K562 (cell line): Measurements from ENCODE around the gene OR1I1. TPM values are rescaled to one million over a fixed set of nuclear protein-coding genes. Genes with fewer than 3 reads are reported as not detected.

Source experiments
- ATF3 ChIP-seq, 2 experiments: fragments of 450-650 bp in 1 of 2; sonication (generic) in 1 of 2; formaldehyde crosslinking in 1 of 2; IDR thresholded peaks in 1 of 2; conservative IDR thresholded peaks in 1 of 2; 2 replicates each; pipeline versions ENCODE4 v1.6.1 to v1.8.1; 2016 to 2023; ENCODE audit warnings: mild to moderate bottlenecking in 2 of 2, moderate library complexity in 2 of 2, inconsistent platforms in 1 of 2, missing genetic modification reagents in 1 of 2
- CREB1 ChIP-seq, 2 experiments: sonication (generic) in 1 of 2; formaldehyde crosslinking in 1 of 2; IDR thresholded peaks; 2 replicates each; pipeline versions ENCODE4 v1.6.1 to v1.8.0; 2012 to 2022; ENCODE audit warnings: inconsistent platforms in 1 of 2, mild to moderate bottlenecking in 1 of 2, missing genetic modification reagents in 1 of 2, moderate library complexity in 1 of 2
- E2F6 ChIP-seq, 2 experiments: IDR thresholded peaks; 2 replicates each; pipeline ENCODE4 v1.6.1; 2011; ENCODE audit warnings: borderline replicate concordance in 1 of 2, control low read depth in 1 of 2, low read depth in 1 of 2, low read length in 1 of 2, mild to moderate bottlenecking in 1 of 2, mixed read lengths in 1 of 2, moderate library complexity in 1 of 2; ENCODE audit not compliant: insufficient read depth in 1 of 2, insufficient read length in 1 of 2, poor library complexity in 1 of 2, severe bottlenecking in 1 of 2; ENCODE audit errors: extremely low read depth in 1 of 2
- HDAC1 ChIP-seq, 2 experiments: fragments of 450-650 bp; IDR thresholded peaks; 2 replicates each; pipeline ENCODE4 v1.6.1; 2016 to 2017; ENCODE audit warnings: inconsistent platforms in 1 of 2, mild to moderate bottlenecking in 1 of 2, moderate library complexity in 1 of 2
- HDAC6 ChIP-seq: IDR thresholded peaks from 2 replicates; pipeline ENCODE4 v1.6.1; 2012; ENCODE audit warnings: low read depth, mild to moderate bottlenecking, control low read depth, inconsistent platforms, low read length, moderate library complexity
- HMGN3 ChIP-seq: IDR thresholded peaks from 2 replicates; pipeline ENCODE4 v1.6.1; 2011; ENCODE audit warnings: borderline replicate concordance, low read depth, mild to moderate bottlenecking, mixed read lengths, low read length; ENCODE audit not compliant: insufficient read length; ENCODE audit errors: extremely low read depth
- HNRNPLL ChIP-seq: fragments of 200-400 bp; formaldehyde crosslinking; IDR thresholded peaks from 2 replicates; pipeline ENCODE4 v1.6.1; 2017; ENCODE audit warnings: low read length, low read depth, mild to moderate bottlenecking; ENCODE audit not compliant: poor library complexity, severe bottlenecking
- MEIS2 ChIP-seq: fragments of 450-650 bp; IDR thresholded peaks from 2 replicates; pipeline ENCODE4 v1.6.1; 2014; ENCODE audit warnings: mild to moderate bottlenecking; ENCODE audit not compliant: partially characterized antibody
- PHF8 ChIP-seq: fragments of 200-600 bp; sonication (generic); IDR thresholded peaks from 2 replicates; pipeline ENCODE4 v1.6.1; 2012; ENCODE audit warnings: mixed run types, mild to moderate bottlenecking, inconsistent platforms, low read length, moderate library complexity, borderline replicate concordance
- RFX7 ChIP-seq: fragments of 250-450 bp; sonication (Bioruptor Pico); IDR thresholded peaks from 2 replicates; pipeline ENCODE4 v1.5.1; 2021; ENCODE audit warnings: mild to moderate bottlenecking
- ZNF57 ChIP-seq: fragments of 450-650 bp; formaldehyde crosslinking; IDR thresholded peaks from 2 replicates; pipeline ENCODE4 v1.4.0; 2020; ENCODE audit warnings: mild to moderate bottlenecking, moderate library complexity
- polyA plus RNA-seq, 8 experiments: library from polyadenylated mRNA; depleted of rRNA in 4 of 8; stranded (reverse) in 5 of 8; unstranded in 3 of 8; fragments of >200 nt; fragmentation: Nextera tagmentation in 2 of 8; fragmentation: Illumina TruSeq in 1 of 8; extraction: Ambion mirVana in 2 of 8; extraction: Trizol in 1 of 8; gene quantifications; 2 replicates each; pipeline versions ENCODE4 v1.2.1 to v1.2.3, GENCODE V29; 2011 to 2014; ENCODE audit warnings: inconsistent platforms in 1 of 8, missing spikeins in 1 of 8
- total RNA-seq, 7 experiments: library from RNA; depleted of rRNA in 6 of 7; stranded (reverse); fragments of >200 nt in 6 of 7; fragmentation: Illumina TruSeq in 2 of 7; extraction: Trizol in 2 of 7; gene quantifications; 2 replicates each; pipeline versions ENCODE4 v1.2.1 to v1.2.3, GENCODE V29; 2011 to 2021; ENCODE audit warnings: low replicate concordance in 1 of 7

Gene OR1I1
- total and polyA plus RNA-seq, 9 of the 15 experiments (the other 6 are each of a cell fraction or from before 2014, with no cell fraction given) = not detected

GRCh38 chr19:15125232-15126067, 43.4 kb downstream of the OR1I1 start (continued):
- TF ChIP-seq ATF3 (IDR thresholded peaks at IDR 0.05) (peak; percentile 91), ATF3 (CRISPR knock-in tag; conservative IDR thresholded peaks at IDR 0.05) (no peak), HDAC6 (no peak), PHF8 (peak; percentile 62; the same call in 1 of the 2 replicates), HMGN3 (peak; percentile 43), ZNF57 (no peak), CREB1 (IDR thresholded peaks at IDR 0.05) (no peak; the same call in 1 of the 2 replicates), CREB1 (CRISPR knock-in tag; IDR thresholded peaks at IDR 0.05) (peak; percentile 63; the same call in 1 of the 2 replicates), MEIS2 (peak; percentile 78), HNRNPLL (peak; percentile 22), RFX7 (CRISPR knock-in tag) (no peak), HDAC1 (IDR thresholded peaks at IDR 0.05) (peak in 1 of 2 experiments; percentile 84; a peak in 2 of 4 replicates), E2F6 (IDR thresholded peaks at IDR 0.05; ENCODE audit: borderline replicate concordance in 1 of 2, extremely low read depth in 1 of 2, insufficient read depth in 1 of 2, insufficient read length in 1 of 2, low read depth in 1 of 2, low read length in 1 of 2, poor library complexity in 1 of 2, severe bottlenecking in 1 of 2) (peak; percentile 10 to 80)
